Amniotic epithelial cell (primary cell): ENCODE data around the gene GIGYF1.
"Not testable (repeated sequence)": the region's sequence is repeated elsewhere in the genome, so short reads cannot be mapped to it uniquely, and the experiment has no call there.

Experiments used
- DNase-seq: peaks from one replicate; pipeline ENCODE4 v3.0.0-alpha.2; 2010; ENCODE audit warnings: low read depth

GIGYF1 gene

GRCh38 chr7:100706672-100707311, 12.7 kb upstream of the GIGYF1 start:
- DNase-seq, result no peak

- DNase-seq, result peak; percentile 95
Measured at GRCh38 chr7:100705753-100706671, 12.0 kb upstream of the GIGYF1 start, which contains the start of gene POP7. Gene POP7 (plus strand): TSS chr7:100706121. CDS start chr7:100706831, 710 bp downstream.

GRCh38 chr7:100705320-100705752, 11.3 kb upstream of the GIGYF1 start:
- peak; percentile 36 for DNase-seq

GRCh38 chr7:100701089-100701488, 7.0 kb upstream of the GIGYF1 start:
- DNase-seq, result not testable (repeated sequence)

- no peak for DNase-seq
Measured at GRCh38 chr7:100699018-100699417, 5.0 kb upstream of the GIGYF1 start.

GRCh38 chr7:100696123-100696521, 2.1 kb upstream of the GIGYF1 start:
- no peak for DNase-seq

- DNase-seq, result no peak
Measured at GRCh38 chr7:100693312-100694097, 545 bp downstream of the GIGYF1 start.

- DNase-seq, result no peak
Measured at GRCh38 chr7:100692578-100692961, 1.5 kb downstream of the GIGYF1 start.

- peak; percentile 49 for DNase-seq
Measured at GRCh38 chr7:100691676-100692577, 2.1 kb downstream of the GIGYF1 start.

- DNase-seq, result no peak
Measured at GRCh38 chr7:100689230-100690135, 4.6 kb downstream of the GIGYF1 start.

- no peak for DNase-seq
Measured at GRCh38 chr7:100688326-100688860, 5.7 kb downstream of the GIGYF1 start.

GRCh38 chr7:100687751-100688300, 6.2 kb downstream of the GIGYF1 start:
- peak; percentile 40 for DNase-seq

GRCh38 chr7:100687261-100687660, 6.8 kb downstream of the GIGYF1 start:
- DNase-seq, result no peak

- DNase-seq, result no peak
Measured at GRCh38 chr7:100686822-100687211, 7.2 kb downstream of the GIGYF1 start.

GRCh38 chr7:100686201-100686821, 7.7 kb downstream of the GIGYF1 start:
- no peak for DNase-seq

- DNase-seq, result no peak
Measured at GRCh38 chr7:100685631-100686145, 8.4 kb downstream of the GIGYF1 start.

GRCh38 chr7:100685049-100685605, 8.9 kb downstream of the GIGYF1 start:
- no peak for DNase-seq

- DNase-seq, result no peak
Measured at GRCh38 chr7:100684534-100685042, 9.5 kb downstream of the GIGYF1 start.
